ENCODE measurements around the gene HAO2.

Gene HAO2

DNA sequence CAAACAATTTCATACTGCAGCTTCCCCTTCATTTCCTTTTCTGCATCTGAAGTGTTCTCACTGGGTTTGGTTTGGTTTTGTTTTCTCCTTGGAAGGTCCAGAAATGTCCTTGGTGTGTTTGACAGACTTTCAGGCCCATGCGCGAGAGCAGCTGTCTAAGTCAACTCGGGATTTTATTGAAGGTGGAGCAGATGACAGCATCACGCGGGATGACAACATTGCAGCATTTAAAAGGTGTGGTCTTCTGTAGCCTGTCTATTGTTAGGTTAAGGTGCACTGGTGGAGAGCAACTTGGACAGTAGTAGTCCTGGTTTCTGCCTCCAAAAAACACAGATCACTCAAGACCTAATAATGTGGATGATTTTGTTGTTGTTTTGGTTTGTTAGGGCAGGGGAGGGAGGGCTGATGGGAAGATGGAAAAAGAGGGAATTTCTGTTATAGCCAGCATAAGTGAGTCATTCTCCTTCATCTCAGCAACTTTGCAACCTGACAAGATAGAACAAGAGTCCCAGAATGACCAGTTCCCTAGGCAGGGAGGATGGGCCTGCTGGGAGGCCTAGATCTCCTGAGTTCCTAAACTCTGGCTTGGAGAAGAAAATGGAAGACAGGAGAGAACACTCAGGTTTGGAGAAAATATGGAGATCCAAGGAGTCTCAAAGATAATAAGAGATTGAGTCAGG is 12.5 kb downstream of the HAO2 start:
- DNase-seq = no peak

- no peak for DNase-seq
Observed at GRCh38 chr1:119384591-119384990, 16.0 kb downstream of the HAO2 start.

GRCh38 chr1:119385650-119386049 is 17.1 kb downstream of the HAO2 start:
- DNase-seq = no peak

DNA sequence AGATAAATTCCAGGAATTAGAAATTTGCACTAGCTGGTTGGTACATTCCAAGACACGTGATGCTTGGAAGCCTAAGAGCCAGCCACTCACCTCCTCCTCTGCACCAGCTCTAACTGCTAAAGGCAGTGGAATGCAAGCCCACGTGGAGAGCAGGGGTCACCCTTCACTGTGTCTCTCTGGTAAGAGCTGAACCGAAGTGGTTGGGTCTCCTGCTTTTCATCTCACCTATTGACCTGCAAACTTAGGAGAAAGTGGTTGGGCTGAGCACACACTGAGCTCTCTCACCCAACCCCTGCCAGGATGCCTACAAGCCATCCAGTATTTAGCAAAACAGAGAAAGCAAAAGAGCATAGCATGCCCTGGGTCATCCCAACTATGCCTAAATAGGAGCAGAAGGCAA is 19.3 kb downstream of the HAO2 start:
- DNase-seq = no peak

- DNase-seq = no peak
Observed at GRCh38 chr1:119388450-119388849, 19.9 kb downstream of the HAO2 start.

- DNase-seq = no peak
Observed at GRCh38 chr1:119390526-119390925, 21.9 kb downstream of the HAO2 start.

DNA sequence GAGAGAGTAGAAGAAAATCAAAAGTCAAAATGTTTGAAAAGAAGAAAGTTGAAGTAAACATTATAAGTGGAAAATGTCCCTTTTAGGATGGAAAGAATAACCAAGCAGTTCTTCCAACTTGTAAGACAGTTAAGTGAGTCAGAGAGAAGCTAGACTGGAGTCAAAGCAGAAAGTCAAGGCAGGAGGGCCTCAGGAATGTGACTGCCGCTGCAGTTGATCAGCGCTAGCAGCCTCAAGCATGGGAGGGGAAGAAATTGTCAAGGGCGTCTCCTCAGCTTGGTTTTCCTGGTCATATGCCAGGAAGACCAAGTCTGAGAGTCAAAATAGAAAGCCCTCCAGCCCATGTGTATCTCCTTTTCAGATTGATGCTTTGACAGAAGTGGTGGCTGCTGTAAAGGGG is 23.2 kb downstream of the HAO2 start:
- no peak for DNase-seq

DNA sequence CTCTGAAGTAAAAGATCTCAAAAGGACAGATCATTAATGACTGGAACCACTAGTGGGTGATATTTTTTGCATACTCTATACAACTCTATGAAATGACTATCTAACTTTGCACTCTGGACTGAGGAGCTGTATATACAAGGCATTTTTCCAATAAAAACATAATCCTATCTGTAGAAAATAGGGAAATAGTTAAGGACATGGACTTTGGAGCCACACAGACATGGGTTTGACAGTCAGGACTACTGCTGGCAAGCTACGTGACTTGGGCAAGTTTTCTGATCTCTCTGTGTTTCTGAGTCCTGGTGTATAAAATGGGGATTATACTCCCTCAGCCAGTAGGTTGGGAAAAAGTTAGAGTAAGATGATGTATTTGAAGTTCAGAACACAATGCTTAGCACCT is 25.5 kb downstream of the HAO2 start:
- DNase-seq = no peak

DNA sequence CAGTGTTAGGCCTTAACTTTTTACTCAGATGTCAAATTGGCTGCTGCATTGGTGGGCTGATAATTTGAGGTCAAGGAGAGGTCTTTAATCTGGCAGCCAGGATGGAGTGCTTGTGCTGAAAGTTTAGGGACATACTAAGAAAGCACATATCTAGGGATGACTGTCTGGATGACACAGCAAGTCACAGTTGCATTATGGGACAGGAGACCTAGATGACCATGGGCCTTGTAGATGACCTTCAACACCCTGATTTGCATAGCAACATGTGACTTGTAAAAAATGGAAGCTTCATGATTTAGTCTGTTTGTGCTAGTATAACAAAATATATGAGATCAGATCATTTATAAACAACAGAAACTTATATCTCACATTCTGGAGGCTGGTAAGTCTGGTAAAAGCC is 28.4 kb downstream of the HAO2 start:
- no peak for DNase-seq

- no peak for DNase-seq
Observed at GRCh38 chr1:119397986-119398385, 29.4 kb downstream of the HAO2 start.

DNA sequence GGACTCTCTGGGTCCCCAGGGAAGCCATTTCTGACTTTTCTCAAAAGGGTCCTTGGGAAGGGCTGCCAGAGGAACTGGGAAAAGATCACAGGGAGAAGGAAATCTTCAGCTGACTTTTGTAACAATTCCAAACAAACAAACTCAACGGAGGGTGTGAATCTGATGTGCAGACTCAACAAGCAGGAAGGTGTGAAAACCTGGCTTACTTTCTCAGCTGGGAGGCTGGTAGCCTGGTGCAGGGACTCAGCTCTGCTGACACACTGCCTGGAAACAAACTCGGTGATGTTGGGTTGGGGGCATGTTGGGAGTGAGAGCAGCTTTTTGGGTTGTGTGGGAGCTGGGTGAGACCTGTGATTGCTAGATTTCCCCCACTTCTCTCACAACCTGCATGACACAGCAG is 36.2 kb downstream of the HAO2 start:
- DNase-seq = no peak

GRCh38 chr1:119409731-119410130 is 41.1 kb downstream of the HAO2 start:
- no peak for DNase-seq

DNA sequence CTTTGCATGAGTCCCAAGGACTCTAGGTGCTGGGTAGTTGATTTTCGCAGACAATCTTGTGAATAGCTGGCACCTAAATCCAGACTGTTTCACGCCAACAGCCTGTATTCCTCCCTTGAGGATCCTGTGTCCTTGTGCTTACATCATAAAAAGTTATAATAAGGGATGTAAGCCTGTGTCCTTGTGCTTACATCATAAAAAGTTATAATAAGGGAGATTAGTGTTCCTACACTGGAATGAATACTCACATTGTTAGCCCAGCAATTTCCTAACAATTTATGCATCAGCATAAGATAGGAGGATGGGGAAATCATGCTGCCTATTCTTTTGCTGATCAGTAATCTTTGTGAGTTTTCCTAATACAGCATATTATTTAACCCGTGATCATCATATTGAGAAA is 42.4 kb downstream of the HAO2 start:
- no peak for DNase-seq

DNA sequence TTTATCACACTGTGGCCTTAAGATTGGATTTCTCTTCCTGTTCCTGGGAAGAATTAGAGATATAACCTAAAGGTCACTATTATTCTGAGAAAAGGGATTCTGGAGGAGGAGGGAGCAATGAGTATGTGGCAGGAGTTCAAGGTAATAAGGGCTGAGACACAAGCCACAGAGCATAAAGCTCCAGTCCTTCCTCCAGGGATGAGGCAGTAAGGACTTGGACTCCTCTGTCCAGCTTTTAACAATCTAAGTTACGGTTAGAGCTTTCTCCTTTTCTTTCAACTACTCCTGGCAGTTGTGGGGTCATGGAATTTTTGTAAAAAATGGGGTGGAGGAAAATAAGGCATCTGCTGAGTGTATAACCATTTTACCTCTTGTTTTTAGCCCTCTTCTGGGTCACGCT is 46.4 kb downstream of the HAO2 start, which contains the start of gene HSD3B2:
HSD3B2 (plus strand) TSS at position 201 of the 400 bp plus-strand sequence. CDS start 270 bp downstream, outside the sequence.
- DNase-seq = no peak

DNA sequence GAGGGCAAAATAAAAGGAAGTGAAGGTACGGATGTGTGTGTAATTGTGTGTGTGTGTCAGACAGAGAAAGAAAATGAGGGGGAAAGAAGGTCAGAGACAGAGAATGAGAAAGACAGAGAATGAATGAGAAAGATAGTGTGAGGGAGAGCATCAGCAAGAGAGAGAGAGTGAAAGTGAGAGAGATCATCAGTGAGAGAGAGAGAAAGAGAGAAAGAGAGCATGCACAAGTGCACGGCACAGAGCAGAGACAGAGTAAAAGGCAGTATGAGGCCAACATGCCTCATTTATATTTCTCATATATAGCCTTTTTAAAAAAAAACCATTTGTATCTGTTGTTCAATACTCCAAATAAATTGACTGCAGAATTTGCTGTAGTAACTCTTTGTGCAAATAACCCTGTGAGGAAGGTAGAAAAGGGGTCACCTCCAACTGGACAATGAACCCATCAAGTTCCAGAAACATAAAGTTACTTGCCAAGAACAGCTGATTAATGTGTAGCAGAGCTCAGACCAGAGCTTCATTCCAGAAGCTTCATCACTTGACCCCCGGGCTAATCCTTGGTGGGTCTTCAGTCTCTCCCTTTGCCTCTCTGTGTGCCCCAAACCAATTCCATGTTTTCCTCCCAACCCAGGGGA is 47.5 kb downstream of the HAO2 start:
- no peak for DNase-seq

DNA sequence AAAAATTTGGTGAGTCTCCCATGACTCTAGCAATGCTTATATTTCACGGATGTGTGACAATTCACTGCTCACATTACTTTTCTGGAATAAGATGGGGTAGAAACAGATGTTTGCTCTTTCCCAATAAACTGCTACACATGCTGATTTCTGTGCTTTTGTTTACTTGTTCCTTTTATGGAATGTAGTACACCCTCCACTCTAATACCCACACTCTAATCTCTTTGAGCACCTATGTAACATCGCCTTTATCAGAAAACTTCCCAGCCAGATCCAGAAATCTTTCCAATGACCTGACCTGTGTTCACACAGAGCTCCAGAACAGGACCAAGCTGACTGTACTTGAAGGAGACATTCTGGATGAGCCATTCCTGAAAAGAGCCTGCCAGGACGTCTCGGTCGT is 50.5 kb downstream of the HAO2 start:
- no peak for DNase-seq

DNA sequence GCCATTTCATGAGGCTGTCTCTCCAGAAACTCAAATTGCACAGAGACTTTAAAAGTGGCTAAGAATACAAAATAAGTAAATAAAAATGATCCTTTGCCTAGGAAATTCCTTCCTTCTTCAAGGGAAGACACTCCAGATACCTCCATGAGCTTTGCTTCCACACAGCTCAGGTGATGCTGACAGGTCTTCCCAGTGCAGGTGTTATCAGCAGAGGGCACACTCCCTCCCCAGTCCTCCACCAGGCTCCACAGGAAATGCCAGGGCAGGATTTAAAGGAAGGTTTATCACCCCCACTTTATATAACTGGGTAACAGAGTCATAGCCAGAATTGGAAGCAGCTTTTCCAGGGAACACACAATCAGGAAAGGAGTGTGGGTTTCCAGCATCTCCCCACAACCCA is 52.1 kb downstream of the HAO2 start:
- DNase-seq = no peak

DNA sequence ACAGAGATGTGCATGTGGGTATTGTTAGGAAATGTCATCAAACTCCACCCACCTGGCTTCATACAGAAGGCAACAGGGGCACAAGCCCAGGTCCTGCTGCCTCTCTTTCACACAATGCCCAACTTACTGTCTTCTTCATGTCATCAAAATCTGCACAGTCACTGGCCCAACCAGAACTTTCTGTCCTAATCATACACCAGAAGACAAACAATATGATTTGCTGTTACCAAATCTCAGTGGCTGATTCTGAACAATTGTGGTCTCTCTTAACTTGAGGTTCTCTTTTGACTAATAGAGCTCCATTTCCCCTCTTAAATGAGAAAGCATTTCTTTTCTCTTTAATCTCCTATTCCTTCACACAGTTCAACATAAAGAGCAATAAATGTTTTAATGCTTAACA is 54.0 kb downstream of the HAO2 start:
- DNase-seq = no peak

GRCh38 chr1:119428991-119429390 is 60.4 kb downstream of the HAO2 start:
- DNase-seq = no peak

- no peak for DNase-seq
Observed at GRCh38 chr1:119429687-119430086, 61.1 kb downstream of the HAO2 start.

DNA sequence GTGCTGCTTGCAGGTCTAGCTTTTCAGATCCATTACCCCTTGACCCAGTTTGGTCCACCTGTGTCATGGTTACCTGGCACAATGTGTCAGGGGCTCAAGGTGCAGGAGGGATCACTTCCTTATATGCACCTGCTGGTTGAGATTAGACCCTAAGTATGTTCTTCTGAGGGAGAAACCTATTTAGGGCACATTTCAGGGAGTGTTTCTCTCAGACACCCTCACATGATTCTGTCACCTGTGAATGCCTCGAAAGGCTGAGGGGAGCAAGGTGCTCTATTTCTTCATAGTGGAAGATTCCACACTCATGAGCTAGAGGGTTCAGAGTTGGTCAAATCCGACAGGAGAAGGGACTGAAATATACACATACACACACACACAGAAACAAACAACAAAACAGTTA is 61.9 kb downstream of the HAO2 start:
- DNase-seq = no peak

GRCh38 chr1:119431836-119432235 is 63.3 kb downstream of the HAO2 start:
- no peak for DNase-seq

DNA sequence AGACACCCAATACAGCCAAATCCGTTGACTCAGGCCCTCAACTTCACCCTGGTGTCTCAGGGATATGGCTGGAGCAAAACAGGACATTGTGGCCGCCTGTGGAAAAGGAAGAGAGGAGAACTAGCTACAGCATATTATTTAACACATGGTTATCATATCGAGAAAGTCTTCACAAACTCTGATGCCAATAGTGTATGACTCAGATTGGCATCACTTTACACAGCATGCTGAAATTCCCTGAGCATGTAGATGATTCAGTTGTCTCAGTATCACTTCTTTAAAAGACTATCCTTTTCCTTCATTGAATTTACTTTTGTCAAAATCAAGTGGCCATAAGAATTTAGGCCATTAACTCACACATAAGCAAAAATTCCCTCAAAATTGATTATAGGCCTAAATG is 66.5 kb downstream of the HAO2 start:
- DNase-seq = no peak

DNA sequence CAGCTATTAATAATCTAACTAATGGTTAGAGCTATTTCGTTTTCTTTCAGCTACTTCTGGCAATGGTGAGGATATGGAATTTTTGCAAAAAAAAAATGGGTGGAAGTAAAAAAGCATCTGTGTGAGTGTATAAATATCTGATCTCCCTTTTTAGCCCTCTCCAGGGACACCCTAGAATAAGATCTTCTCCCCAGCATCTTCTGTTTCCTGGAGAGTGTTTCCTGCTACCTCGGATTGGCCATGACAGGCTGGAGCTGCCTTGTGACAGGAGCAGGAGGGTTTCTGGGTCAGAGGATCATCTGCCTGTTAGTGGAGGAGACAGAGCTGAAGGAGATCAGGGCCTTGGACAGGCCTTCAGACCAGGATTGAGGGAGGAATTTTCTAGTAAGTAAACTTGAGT is 70.2 kb downstream of the HAO2 start:
- DNase-seq = no peak

DNA sequence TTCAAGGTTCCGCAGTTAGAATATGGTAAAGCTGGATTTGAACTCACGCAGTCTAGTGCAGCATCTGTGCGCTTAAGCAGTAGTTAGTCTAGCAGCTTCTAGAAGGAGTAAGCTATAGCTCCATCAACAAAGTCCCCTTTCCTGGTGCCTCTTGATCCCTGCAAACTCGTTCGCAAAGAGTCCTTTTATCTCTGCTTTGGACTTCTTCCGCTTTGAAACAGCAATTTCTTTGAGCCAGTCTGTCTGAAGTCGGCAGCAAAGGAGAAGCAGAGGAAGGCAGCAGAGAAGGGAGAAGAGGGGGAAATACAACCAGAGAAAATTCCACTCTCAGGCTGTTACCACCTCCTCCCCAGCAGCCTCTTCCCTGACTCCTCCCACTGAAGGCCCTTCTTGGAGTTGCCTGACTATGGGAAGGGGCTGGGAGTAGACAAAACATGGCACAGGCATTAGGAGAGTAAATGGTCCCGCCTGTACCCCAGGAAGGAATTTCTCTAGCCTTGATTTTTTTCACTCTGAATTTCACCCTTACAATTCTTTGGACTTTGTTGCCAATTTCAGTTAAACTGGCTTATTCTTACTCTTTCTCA is 72.2 kb downstream of the HAO2 start:
- no peak for DNase-seq
